Ecto neural progenitor cell (in vitro differentiated cells): Measurements from ENCODE around the gene RNF123.

Source experiments
- DNase-seq: peaks from one replicate; pipeline ENCODE4 v3.0.0-alpha.2; 2018; ENCODE audit warnings: low spot score

The RNF123 gene

GRCh38 chr3:49703443-49703927 lies 14.1 kb downstream of the RNF123 start:
- peak; percentile 71 for DNase-seq

GRCh38 chr3:49703956-49704355 lies 14.6 kb downstream of the RNF123 start:
- DNase-seq, result no peak

- DNase-seq, result no peak
Measured at GRCh38 chr3:49704629-49705028, 15.3 kb downstream of the RNF123 start.

GRCh38 chr3:49705390-49705960 lies 16.1 kb downstream of the RNF123 start:
- no peak for DNase-seq

- no peak for DNase-seq
Measured at GRCh38 chr3:49706456-49707112, 17.2 kb downstream of the RNF123 start.

- DNase-seq, result no peak
Measured at GRCh38 chr3:49707113-49707480, 17.7 kb downstream of the RNF123 start.

GRCh38 chr3:49709852-49710251 lies 20.5 kb downstream of the RNF123 start:
- no peak for DNase-seq

GRCh38 chr3:49711489-49711888 lies 22.1 kb downstream of the RNF123 start:
- no peak for DNase-seq

- DNase-seq, result no peak
Measured at GRCh38 chr3:49712166-49712565, 22.8 kb downstream of the RNF123 start.

- no peak for DNase-seq
Measured at GRCh38 chr3:49712631-49713317, 23.4 kb downstream of the RNF123 start.

GRCh38 chr3:49713336-49714105 lies 24.2 kb downstream of the RNF123 start:
- no peak for DNase-seq

GRCh38 chr3:49714728-49715550 lies 25.6 kb downstream of the RNF123 start:
- no peak for DNase-seq

GRCh38 chr3:49715611-49716121 lies 26.3 kb downstream of the RNF123 start:
- peak; percentile 39 for DNase-seq

- DNase-seq, result peak; percentile 30
Measured at GRCh38 chr3:49716169-49716568, 26.8 kb downstream of the RNF123 start.

GRCh38 chr3:49716691-49717210 lies 27.4 kb downstream of the RNF123 start:
- DNase-seq, result peak; percentile 45

- DNase-seq, result peak; percentile 46
Measured at GRCh38 chr3:49717211-49717958, 28.0 kb downstream of the RNF123 start.

- peak; percentile 50 for DNase-seq
Measured at GRCh38 chr3:49717959-49718857, 28.9 kb downstream of the RNF123 start.

GRCh38 chr3:49718858-49719213 lies 29.5 kb downstream of the RNF123 start:
- DNase-seq, result no peak

GRCh38 chr3:49719214-49719884 lies 30.0 kb downstream of the RNF123 start, which contains the start of gene AMIGO3:
Gene AMIGO3, minus strand, starts transcription at chr3:49719684. Its CDS starts 219 bp downstream, at chr3:49719465.
- DNase-seq, result peak; percentile 96
